ENCODE measurements around the gene LRRC26.

GRCh38 chr9:137171149-137171900 lies 1.5 kb upstream of the LRRC26 start:
- TF ChIP-seq CTCF (IDR thresholded peaks at IDR 0.05; ENCODE audit: low read depth, low read length, poor library complexity, severe bottlenecking) (no peak), EZH2phosphoT487 (IDR thresholded peaks at IDR 0.05; ENCODE audit: borderline replicate concordance, low read length) (no peak)

Data from DOHH2 (cell line).